Non-pigmented ciliary epithelial cell (primary cell): ENCODE measurements around the gene FAM168A.

ENCODE experiments used
- DNase-seq: peaks from one replicate; pipeline ENCODE4 v3.0.0-alpha.2; 2010; ENCODE audit warnings: low read depth

The FAM168A gene

GRCh38 chr11:73401217-73401923 is 196.5 kb downstream of the FAM168A start:
- DNase-seq: no peak

GRCh38 chr11:73400293-73400692 is 197.6 kb downstream of the FAM168A start:
- DNase-seq: no peak

- DNase-seq: no peak
Measured at GRCh38 chr11:73399636-73400035, 198.3 kb downstream of the FAM168A start.

- DNase-seq: no peak
Measured at GRCh38 chr11:73399159-73399590, 198.7 kb downstream of the FAM168A start.

- DNase-seq: no peak
Measured at GRCh38 chr11:73398721-73399120, 199.2 kb downstream of the FAM168A start.

GRCh38 chr11:73398132-73398526 is 199.8 kb downstream of the FAM168A start:
- DNase-seq: no peak

GRCh38 chr11:73397468-73398131 is 200.3 kb downstream of the FAM168A start:
- no peak for DNase-seq

GRCh38 chr11:73396985-73397384 is 200.9 kb downstream of the FAM168A start:
- no peak for DNase-seq

GRCh38 chr11:73396251-73396930 is 201.5 kb downstream of the FAM168A start:
- no peak for DNase-seq

- no peak for DNase-seq
Measured at GRCh38 chr11:73395297-73396208, 202.4 kb downstream of the FAM168A start.

- no peak for DNase-seq
Measured at GRCh38 chr11:73394416-73395296, 203.3 kb downstream of the FAM168A start.

GRCh38 chr11:73393479-73394415 is 204.2 kb downstream of the FAM168A start:
- DNase-seq: no peak

- DNase-seq: no peak
Measured at GRCh38 chr11:73393011-73393380, 204.9 kb downstream of the FAM168A start.

- DNase-seq: no peak
Measured at GRCh38 chr11:73392108-73393010, 205.6 kb downstream of the FAM168A start.

- no peak for DNase-seq
Measured at GRCh38 chr11:73391665-73392064, 206.2 kb downstream of the FAM168A start.

- no peak for DNase-seq
Measured at GRCh38 chr11:73390601-73391565, 207.0 kb downstream of the FAM168A start.

GRCh38 chr11:73389916-73390315 is 208.0 kb downstream of the FAM168A start:
- no peak for DNase-seq

GRCh38 chr11:73389134-73389525 is 208.8 kb downstream of the FAM168A start:
- DNase-seq: no peak
